Measurements from ENCODE around the gene TRNP1.
"Not testable (repeated sequence)": the region's sequence is repeated elsewhere in the genome, so short reads cannot be mapped to it uniquely, and the experiment has no call there.

The TRNP1 gene

GRCh38 chr1:26993237-26994019 lies at the start of gene TRNP1:
TSS of gene TRNP1 (plus strand) at chr1:26993692. CDS start at chr1:26993787, 95 bp downstream.
- peak; percentile 96 for DNase-seq (ENCODE audit: low spot score)
- TF ChIP-seq CTCF (IDR thresholded peaks at IDR 0.05; ENCODE audit: extremely low read depth, missing control alignments), result no peak

GRCh38 chr1:26945138-26945537 lies 48.4 kb upstream of the TRNP1 start:
- no peak for DNase-seq (ENCODE audit: low spot score)
- TF ChIP-seq CTCF (IDR thresholded peaks at IDR 0.05; ENCODE audit: extremely low read depth, missing control alignments), result no peak

- TF ChIP-seq CTCF (IDR thresholded peaks at IDR 0.05; ENCODE audit: extremely low read depth, missing control alignments), result no peak
Observed at GRCh38 chr1:26945728-26946127, 47.8 kb upstream of the TRNP1 start.

GRCh38 chr1:26946270-26946669 lies 47.2 kb upstream of the TRNP1 start:
- DNase-seq (ENCODE audit: low spot score), result no peak
- no peak for TF ChIP-seq CTCF (IDR thresholded peaks at IDR 0.05; ENCODE audit: extremely low read depth, missing control alignments)

More at GRCh38 chr1:26945728-26946127, 47.8 kb upstream of the TRNP1 start:
- DNase-seq (ENCODE audit: low spot score), result no peak

GRCh38 chr1:26948725-26949057 lies 44.8 kb upstream of the TRNP1 start:
- DNase-seq (ENCODE audit: low spot score), result not testable (repeated sequence)

- no peak for TF ChIP-seq CTCF (IDR thresholded peaks at IDR 0.05; ENCODE audit: extremely low read depth, missing control alignments)
- no peak for DNase-seq (ENCODE audit: low spot score)
Observed at GRCh38 chr1:26949266-26949925, 44.1 kb upstream of the TRNP1 start.

GRCh38 chr1:26949926-26950319 lies 43.6 kb upstream of the TRNP1 start:
- no peak for DNase-seq (ENCODE audit: low spot score)
- TF ChIP-seq CTCF (IDR thresholded peaks at IDR 0.05; ENCODE audit: extremely low read depth, missing control alignments), result no peak
